Measurements from ENCODE around the gene SKP1.
A peak's percentile ranks its signal among the peaks of the same experiment; 100 is the strongest.
"Not testable (repeated sequence)": the region's sequence is repeated elsewhere in the genome, so short reads cannot be mapped to it uniquely, and the experiment has no call there.

Gene SKP1

DNA sequence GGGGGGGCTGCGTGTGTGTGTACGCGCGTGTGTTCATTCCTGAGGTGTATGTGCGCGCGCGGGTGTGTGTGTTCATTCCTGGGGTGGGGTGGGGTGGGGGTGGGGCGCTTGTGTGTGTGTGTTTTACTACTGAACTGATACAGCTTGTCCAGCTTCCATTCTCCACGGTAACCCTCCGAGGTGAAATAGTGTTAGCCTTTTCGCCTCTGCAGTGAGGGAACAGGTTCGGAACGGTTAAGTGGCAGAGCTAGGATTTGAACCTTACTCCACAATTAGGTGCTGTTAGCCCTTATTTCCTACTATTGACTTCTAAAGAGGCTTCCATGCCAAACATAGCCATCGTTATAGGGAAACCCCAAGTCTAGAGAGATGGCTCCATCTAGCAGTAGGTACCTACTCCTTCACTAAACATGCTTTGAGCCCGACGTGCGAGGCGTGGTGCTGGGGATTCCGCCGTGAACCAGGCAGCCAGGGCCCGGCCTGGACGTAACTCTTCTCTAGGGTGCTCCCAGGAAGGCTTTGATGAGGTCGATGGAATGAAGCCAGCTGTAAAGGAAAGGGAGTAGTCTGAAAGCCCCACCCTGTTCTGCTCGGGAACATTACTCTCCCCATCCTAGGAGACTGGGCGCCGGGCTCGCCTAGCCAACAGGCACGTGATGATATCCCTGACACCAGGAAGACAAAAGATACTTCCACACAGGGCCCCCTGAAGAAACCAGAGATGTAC is 782 bp upstream of the SKP1 start:
- DNase-seq, result no peak

GRCh38 chr5:134175921-134176510 is 734 bp downstream of the SKP1 start:
- DNase-seq, result peak in 1 of 2 donors; percentile 6

DNA sequence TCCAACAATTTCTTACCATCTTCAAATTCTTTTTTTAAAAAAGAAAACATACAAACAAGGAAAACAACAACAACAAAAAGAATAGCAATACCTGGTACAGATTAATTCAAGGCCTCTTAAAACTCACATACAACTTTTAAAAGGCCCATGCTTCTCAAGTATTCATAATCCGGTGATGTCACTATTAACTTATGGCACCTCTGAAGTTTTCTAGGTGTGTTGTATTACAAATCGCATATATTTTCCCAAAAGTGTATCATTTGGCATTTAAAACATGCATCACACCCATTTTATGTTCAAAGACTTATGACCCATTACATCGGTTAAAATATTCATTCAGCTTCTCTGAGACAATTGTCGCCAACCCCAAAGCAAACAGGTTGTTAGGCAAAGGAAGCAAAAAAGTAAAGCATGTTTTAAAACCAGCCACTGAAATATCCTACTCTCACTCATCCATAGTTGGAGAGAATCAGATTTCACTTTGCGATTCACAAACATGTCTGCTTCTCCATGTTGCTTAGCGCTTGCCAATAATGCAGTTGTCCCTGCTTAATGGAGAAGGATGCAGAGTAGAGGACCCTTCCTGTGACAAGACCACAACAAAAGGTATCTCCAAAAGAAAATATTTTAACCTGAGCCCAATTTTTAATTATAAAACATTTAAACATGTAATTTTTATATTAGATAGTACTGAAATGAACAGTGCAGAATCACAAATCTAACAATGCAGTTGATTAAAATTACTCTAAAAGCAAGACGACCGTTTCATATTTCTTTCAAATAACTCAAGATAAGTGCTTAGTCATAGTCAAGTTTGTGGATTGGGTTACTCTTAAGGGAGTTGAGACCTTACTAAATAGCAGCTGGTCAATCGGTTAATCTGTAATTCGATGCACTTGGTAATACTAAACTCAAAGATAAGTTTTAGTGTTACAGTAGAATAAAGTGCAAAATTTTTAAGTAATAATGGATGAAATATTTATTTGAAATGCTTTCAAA is 1.6 kb downstream of the SKP1 start:
- no peak for DNase-seq

DNA sequence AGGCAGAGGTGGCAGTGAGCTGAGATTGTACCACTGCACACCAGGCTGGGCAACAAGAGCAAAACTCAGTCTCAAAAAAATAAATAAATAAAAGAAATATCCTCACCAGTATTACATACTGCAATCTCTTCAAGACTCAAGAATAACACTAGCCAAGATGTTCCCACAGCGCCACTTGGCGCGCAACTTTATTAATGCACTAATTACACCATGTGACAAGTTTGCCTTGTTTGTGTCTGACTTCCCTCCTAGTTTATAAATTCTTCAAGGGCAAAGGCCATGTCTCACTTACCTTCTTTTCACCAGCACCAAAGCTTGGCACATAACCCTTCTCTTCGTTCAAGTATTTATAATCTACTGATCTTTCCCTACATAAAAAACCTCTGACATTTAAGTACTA is 4.8 kb downstream of the SKP1 start:
- DNase-seq, result no peak

DNA sequence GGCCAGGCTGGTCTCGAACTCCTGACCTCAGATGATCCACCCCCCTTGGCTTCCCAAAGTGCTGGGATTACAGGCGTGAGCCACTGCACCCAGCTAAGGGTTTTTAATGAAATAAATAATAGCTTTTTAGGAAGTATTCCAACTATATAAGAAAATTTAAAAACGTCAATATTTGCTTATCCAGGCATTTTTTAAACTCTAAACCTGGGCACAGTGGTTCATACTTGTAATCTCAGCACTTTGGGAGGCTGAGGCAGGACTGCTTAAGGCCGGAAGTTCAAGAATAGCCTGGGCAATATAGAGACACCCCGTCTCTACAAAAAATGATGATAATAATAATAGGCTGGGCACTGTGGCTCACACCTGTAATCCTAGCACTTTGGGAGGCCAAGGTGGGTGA is 14.2 kb downstream of the SKP1 start:
- no peak for DNase-seq

DNA sequence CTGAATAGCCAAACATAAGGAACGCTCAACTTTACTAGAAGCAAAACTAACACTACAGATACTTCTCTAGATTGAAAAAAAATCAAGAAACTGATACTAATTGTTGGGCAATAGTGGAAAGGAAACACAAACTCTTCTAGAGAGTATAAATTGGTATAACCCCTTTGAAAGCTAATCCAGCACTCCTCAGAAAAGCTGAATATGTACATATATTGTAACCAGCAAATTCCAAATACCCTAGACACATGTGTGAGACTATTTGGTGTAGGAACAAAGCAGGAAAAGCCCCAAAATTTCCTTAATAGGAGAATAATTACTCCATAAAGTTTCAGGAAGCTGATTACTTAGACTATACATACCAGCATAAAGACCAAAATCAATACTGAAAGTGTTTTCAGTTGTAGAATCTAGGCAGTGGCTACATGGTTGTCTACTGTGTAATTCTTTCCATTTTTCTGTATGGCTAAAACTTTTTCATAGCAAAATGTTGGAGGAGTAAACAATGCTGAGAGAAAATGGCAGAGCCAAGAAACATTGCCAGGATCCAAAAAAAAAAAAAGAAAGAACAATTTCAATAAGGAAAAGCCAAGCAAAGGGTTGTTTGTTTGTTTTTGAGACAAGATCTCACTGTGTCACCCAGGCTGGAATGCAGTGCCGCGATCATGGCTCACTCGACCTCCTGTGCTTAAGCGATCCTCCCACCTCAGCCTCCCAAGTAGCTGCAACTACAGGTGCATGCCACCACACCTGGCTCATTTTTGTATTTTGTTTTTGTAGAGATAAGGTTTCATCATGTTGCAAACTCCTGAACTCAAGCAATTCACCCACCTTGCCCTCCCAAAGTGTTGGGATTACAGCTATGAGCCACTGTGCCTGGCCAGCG is 15.0 kb downstream of the SKP1 start:
- no peak for DNase-seq

DNA sequence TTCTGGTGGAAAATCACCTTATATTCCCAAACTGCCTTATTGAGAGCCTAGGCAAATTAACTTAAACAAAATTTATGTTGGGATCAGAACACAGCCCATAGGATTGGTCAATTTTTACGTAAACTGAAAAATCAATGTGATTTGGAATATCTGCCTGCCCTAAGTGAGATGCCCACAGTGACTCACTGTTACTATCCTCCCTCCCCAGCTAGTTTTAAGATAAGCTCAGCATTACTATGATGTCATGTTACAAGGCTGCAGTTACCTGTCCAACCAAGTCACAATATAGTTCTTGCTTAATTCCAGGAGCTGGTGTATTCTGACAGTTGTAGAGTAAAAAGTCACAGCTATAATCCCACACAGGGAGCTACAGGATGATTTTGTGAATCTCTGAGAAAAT is 23.1 kb downstream of the SKP1 start:
- no peak for DNase-seq

- DNase-seq, result no peak
These were observed 23.5 kb downstream of the SKP1 start for GRCh38 chr5:134153241-134153640.

GRCh38 chr5:134152173-134152832 is 24.4 kb downstream of the SKP1 start:
- DNase-seq, result not testable (repeated sequence)

DNA sequence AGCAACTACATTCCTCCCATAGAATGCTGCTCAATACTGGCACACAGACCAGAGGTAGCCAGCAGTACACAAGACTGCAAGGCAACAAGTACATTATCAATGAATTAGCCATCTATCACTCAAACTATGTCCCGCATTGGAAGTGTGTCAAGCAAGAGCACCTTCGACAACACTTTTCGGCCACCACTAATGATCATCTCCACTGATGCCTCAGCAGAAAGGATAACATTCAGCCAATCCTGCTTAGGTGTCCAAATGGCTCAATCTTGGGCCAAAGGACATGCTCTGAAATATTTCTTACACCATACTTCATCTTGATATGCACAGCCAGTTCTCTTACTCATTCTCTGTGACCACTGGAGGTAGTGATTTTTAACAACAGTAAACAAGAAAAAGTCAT is 25.0 kb downstream of the SKP1 start:
- no peak for DNase-seq

DNA sequence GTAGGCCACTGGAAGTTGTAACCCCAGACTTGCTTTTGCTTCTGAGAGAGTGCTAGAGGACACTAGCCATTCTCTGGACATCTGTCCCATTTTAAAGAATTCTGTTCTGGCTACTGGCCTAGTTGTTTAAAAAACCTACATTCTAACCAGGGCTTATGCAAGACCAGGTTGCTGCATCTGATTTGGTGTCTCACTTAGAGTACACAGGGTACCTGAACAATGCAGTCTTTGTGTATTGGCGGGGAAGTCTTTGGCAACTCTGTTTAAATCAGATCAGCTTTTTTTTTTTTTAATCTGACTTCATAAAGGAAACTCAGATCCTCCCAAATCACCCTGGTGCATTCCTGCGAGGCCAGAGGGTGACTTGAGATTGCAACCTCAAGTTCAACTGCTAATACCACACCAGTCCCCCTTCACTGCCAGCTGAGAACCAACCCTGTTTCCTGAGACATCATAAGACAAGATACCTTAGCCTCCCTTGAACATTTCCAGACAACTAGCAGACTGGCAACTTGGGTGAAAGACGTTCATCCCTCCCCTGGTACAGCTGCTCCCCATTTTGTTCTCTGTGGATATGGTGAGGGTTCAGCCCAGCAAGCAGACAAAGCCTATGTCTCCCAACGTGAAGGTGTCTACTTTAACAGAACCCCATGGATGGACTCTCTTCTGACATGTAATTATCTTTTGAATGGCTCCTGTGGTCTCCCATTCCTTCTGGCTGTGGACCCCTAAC is 27.0 kb downstream of the SKP1 start:
- no peak for DNase-seq

DNA sequence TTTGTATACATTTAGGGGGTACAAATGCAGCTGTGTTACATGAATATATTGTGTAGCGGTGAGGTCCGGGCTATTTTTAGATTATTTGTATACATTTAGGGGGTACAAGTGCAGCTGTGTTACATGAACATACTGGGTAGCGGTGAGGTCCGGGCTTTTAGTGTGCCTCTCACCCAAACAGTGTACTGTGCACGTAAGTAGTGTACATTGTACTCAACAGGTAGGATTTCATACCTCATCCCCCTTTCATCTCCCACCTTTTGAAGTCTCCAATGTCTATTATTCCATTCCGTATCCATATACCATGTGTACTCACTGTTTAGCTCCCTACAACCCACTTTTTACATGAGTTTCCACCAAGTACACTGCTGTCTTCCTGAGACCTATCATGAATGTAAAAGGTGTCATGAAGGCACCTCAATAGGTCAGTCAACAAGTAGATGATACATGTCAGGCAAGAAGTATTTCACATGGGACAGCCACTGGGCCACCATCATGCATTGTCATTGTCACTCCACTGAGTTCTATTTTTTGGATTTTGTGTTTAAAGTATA is 27.7 kb downstream of the SKP1 start:
- no peak for DNase-seq

DNA sequence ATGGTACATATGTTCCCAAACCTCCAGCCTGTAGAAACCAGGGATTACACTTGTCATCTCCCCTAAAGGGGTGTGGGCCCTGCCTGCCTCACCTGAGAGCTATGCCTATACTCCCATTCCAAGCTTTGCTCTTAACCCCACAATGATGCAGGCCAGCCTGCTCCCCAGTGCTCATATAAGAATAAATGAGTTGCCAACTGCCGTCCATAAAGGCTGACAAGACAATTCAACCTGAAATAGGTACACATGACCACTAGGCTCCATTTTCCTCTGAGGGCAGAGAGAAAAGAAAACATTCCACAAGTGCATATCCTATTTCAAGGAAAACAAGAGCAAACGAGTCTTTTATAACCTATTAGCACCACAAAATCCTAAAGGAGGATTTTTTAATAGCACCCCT is 28.4 kb downstream of the SKP1 start:
- no peak for DNase-seq

- peak in 1 of 2 donors; percentile 11 for DNase-seq
These were observed 29.9 kb downstream of the SKP1 start for GRCh38 chr5:134146651-134147518.

DNA sequence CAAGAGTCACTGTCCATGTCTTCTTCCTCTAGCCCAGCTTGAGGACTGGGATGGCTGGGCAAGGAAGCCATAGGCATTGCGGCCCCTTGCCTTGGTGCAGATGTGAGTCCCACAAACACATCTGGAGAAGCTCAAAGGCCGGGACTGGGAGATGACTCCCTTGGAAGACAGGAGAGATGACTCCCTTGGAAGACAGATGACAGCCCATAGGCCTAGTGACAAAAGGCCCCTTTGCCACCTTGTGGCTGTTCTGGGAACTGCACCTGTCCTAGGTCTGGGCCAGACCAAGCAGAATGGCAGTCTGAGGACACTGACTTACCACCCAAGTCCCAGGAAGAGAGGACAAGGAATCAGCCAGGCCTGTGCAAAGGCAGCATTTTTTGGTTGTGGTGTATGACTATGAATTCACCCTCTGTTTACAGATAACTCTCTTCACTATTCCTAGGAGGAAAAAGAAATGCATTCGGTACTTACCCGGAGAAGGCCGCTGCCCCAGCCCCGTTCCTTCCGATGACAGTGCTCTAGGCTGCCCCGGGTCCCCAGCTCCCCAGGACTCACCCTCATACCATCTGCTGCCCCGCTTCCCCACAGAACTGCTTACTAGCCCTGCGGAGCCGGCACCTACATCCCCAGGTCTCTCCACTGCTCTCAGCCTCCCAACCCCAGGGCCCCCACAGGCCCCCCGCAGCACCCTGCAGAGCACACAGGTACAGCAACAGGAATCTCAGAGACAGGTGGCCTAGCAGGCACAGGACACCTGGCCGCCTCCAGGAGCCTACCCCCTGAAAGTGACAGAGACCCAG is 30.8 kb downstream of the SKP1 start:
- DNase-seq, result peak; percentile 72 to 78

DNA sequence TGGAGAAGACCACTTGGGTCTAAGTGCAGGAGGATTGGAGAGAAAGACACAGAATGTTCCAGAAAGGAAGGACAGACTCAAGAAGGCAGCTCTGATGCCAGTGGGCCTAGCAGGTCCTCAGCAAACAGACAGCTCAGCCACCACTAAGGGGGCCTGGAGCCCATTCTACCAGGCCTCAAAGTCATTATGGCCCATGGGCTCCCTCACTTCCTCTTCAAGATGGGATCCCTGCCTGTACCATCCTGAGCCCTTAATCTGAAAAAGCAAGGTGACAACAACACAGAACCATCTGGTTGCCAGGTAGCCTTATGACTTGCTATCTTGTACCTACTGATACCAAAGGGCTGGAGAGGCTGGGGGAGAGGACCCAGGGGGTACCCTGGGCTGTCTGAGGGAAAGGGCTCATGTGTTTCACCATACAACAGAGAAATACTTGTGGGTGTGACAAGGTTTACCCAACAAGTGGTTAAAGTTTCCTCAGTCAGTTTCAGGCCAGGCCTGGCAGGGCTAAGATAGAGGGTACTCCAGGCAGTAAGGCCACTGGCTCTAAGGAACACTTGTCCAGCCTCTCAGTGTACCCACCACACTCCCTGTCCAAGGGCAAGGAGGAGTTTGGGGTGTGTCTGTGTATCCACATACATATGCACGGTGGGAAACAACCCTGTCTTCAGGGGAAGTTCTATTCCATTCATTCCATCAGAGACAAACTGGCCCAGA is 31.6 kb downstream of the SKP1 start:
- peak in 1 of 2 donors; percentile 22 for DNase-seq

GRCh38 chr5:134143944-134144941 is 32.5 kb downstream of the SKP1 start:
- no peak for DNase-seq

Data from inflammatory macrophage (primary cell).